Stimulated activated CD4-positive, alpha-beta T cell treated with anti-CD3 and anti-CD28 coated beads, Interleukin-15, amount 100 ng/mL, for 24 hours (primary cell): ENCODE data around the gene SLC12A6.

ENCODE experiments used
- DNase-seq: peaks from one replicate; pipeline ENCODE4 v3.0.0-alpha.2; 2020

The SLC12A6 gene

GRCh38 chr15:34327906-34328305 lies 9.7 kb downstream of the SLC12A6 start:
- DNase-seq: no peak

GRCh38 chr15:34325368-34325767 lies 12.2 kb downstream of the SLC12A6 start:
- DNase-seq: no peak

GRCh38 chr15:34324933-34325332 lies 12.6 kb downstream of the SLC12A6 start:
- no peak for DNase-seq

- DNase-seq: no peak
Observed at GRCh38 chr15:34323217-34323616, 14.4 kb downstream of the SLC12A6 start.

- peak; percentile 42 for DNase-seq
Observed at GRCh38 chr15:34318277-34319079, 19.1 kb downstream of the SLC12A6 start.

GRCh38 chr15:34314491-34315490 lies 22.8 kb downstream of the SLC12A6 start:
- no peak for DNase-seq

GRCh38 chr15:34311563-34311962 lies 26.0 kb downstream of the SLC12A6 start:
- DNase-seq: no peak

GRCh38 chr15:34304613-34305012 lies 33.0 kb downstream of the SLC12A6 start:
- no peak for DNase-seq

GRCh38 chr15:34301058-34301457 lies 36.5 kb downstream of the SLC12A6 start:
- no peak for DNase-seq

GRCh38 chr15:34297059-34297458 lies 40.5 kb downstream of the SLC12A6 start:
- no peak for DNase-seq

GRCh38 chr15:34292621-34293020 lies 45.0 kb downstream of the SLC12A6 start:
- no peak for DNase-seq

GRCh38 chr15:34284937-34285336 lies 52.6 kb downstream of the SLC12A6 start:
- no peak for DNase-seq

- no peak for DNase-seq
Observed at GRCh38 chr15:34282384-34282783, 55.2 kb downstream of the SLC12A6 start.

- no peak for DNase-seq
Observed at GRCh38 chr15:34280193-34280592, 57.4 kb downstream of the SLC12A6 start.

- DNase-seq: no peak
Observed at GRCh38 chr15:34279368-34279767, 58.2 kb downstream of the SLC12A6 start.

- no peak for DNase-seq
Observed at GRCh38 chr15:34275721-34276120, 61.9 kb downstream of the SLC12A6 start.

GRCh38 chr15:34275154-34275553 lies 62.4 kb downstream of the SLC12A6 start:
- DNase-seq: no peak

- no peak for DNase-seq
Observed at GRCh38 chr15:34271493-34271892, 66.1 kb downstream of the SLC12A6 start.

GRCh38 chr15:34266751-34267150 lies 70.8 kb downstream of the SLC12A6 start:
- no peak for DNase-seq

- DNase-seq: no peak
Observed at GRCh38 chr15:34264076-34264475, 73.5 kb downstream of the SLC12A6 start.

- no peak for DNase-seq
Observed at GRCh38 chr15:34262362-34262761, 75.2 kb downstream of the SLC12A6 start.

- no peak for DNase-seq
Observed at GRCh38 chr15:34259566-34259965, 78.0 kb downstream of the SLC12A6 start.

- no peak for DNase-seq
Observed at GRCh38 chr15:34258151-34258550, 79.4 kb downstream of the SLC12A6 start.

GRCh38 chr15:34252545-34252944 lies 85.0 kb downstream of the SLC12A6 start:
- DNase-seq: no peak
